HCEC 1CT (cell line): ENCODE measurements around the gene SMURF2.
A peak's percentile ranks its signal among the peaks of the same experiment; 100 is the strongest.
"Not testable (repeated sequence)": the region's sequence is repeated elsewhere in the genome, so short reads cannot be mapped to it uniquely, and the experiment has no call there.

ENCODE experiments used
- DNase-seq: peaks from one replicate; pipeline ENCODE4 v3.0.0-alpha.2; 2017

Gene SMURF2

GRCh38 chr17:64661976-64662773 is at the start of gene SMURF2:
SMURF2 (minus strand) TSS chr17:64662307; CDS start chr17:64661880, 427 bp downstream.
- DNase-seq: peak; percentile 72

GRCh38 chr17:64709481-64709880 is 47.4 kb upstream of the SMURF2 start:
- no peak for DNase-seq

GRCh38 chr17:64707050-64707591 is 45.0 kb upstream of the SMURF2 start:
- DNase-seq: peak; percentile 100

GRCh38 chr17:64706224-64707049 is 44.3 kb upstream of the SMURF2 start:
- peak; percentile 61 for DNase-seq

- no peak for DNase-seq
These were observed 40.7 kb upstream of the SMURF2 start for GRCh38 chr17:64702815-64703214.

- peak; percentile 27 for DNase-seq
These were observed 36.6 kb upstream of the SMURF2 start for GRCh38 chr17:64698725-64699124.

GRCh38 chr17:64694207-64694606 is 32.1 kb upstream of the SMURF2 start:
- peak; percentile 20 for DNase-seq

GRCh38 chr17:64692187-64692586 is 30.1 kb upstream of the SMURF2 start:
- DNase-seq: no peak

- no peak for DNase-seq
These were observed 27.0 kb upstream of the SMURF2 start for GRCh38 chr17:64689106-64689505.

- no peak for DNase-seq
These were observed 26.4 kb upstream of the SMURF2 start for GRCh38 chr17:64688481-64688880.

GRCh38 chr17:64687961-64688360 is 25.9 kb upstream of the SMURF2 start:
- DNase-seq: peak; percentile 94

- no peak for DNase-seq
These were observed 25.3 kb upstream of the SMURF2 start for GRCh38 chr17:64687376-64687775.

- no peak for DNase-seq
These were observed 24.6 kb upstream of the SMURF2 start for GRCh38 chr17:64686705-64687104.

GRCh38 chr17:64685705-64686104 is 23.6 kb upstream of the SMURF2 start:
- no peak for DNase-seq

GRCh38 chr17:64683796-64684195 is 21.7 kb upstream of the SMURF2 start:
- peak; percentile 39 for DNase-seq

GRCh38 chr17:64682261-64683181 is 20.4 kb upstream of the SMURF2 start:
- peak; percentile 90 for DNase-seq

- DNase-seq: peak; percentile 98
These were observed 17.7 kb upstream of the SMURF2 start for GRCh38 chr17:64679710-64680216.

GRCh38 chr17:64676763-64677162 is 14.7 kb upstream of the SMURF2 start:
- no peak for DNase-seq

- not testable (repeated sequence) for DNase-seq
These were observed 8.9 kb upstream of the SMURF2 start for GRCh38 chr17:64670843-64671590.

- DNase-seq: peak; percentile 91
These were observed 6.0 kb upstream of the SMURF2 start for GRCh38 chr17:64667807-64668721.
